GM19025 (cell line): ENCODE measurements around the gene ADGRD2.

Source experiments
- ATAC-seq: cut with Tn5 transposase; IDR thresholded peaks from one replicate; pipeline ENCODE4 v1.9.1; 2021; ENCODE audit warnings: mild to moderate bottlenecking, low read depth, moderate library complexity; ENCODE audit not compliant: unreplicated experiment

Gene ADGRD2

GRCh38 chr9:124475868-124476690 is 25.8 kb downstream of the ADGRD2 start:
- no peak for ATAC-seq

GRCh38 chr9:124477211-124477647 is 27.0 kb downstream of the ADGRD2 start:
- ATAC-seq = no peak

GRCh38 chr9:124477648-124478285 is 27.5 kb downstream of the ADGRD2 start:
- ATAC-seq = no peak

- no peak for ATAC-seq
These were observed 28.1 kb downstream of the ADGRD2 start for GRCh38 chr9:124478354-124478753.

GRCh38 chr9:124479371-124479770 is 29.1 kb downstream of the ADGRD2 start:
- no peak for ATAC-seq

GRCh38 chr9:124479947-124480620 is 29.8 kb downstream of the ADGRD2 start:
- no peak for ATAC-seq

GRCh38 chr9:124480621-124480981 is 30.4 kb downstream of the ADGRD2 start:
- no peak for ATAC-seq

- ATAC-seq = no peak
These were observed 30.9 kb downstream of the ADGRD2 start for GRCh38 chr9:124481115-124481514.

- ATAC-seq = no peak
These were observed 32.3 kb downstream of the ADGRD2 start for GRCh38 chr9:124482431-124483031.

GRCh38 chr9:124483481-124483880 is 33.2 kb downstream of the ADGRD2 start:
- ATAC-seq = no peak

GRCh38 chr9:124485201-124485600 is 35.0 kb downstream of the ADGRD2 start:
- no peak for ATAC-seq

- ATAC-seq = no peak
These were observed 35.7 kb downstream of the ADGRD2 start for GRCh38 chr9:124485936-124486335.

- no peak for ATAC-seq
These were observed 36.6 kb downstream of the ADGRD2 start for GRCh38 chr9:124486778-124487259.

GRCh38 chr9:124487260-124488182 is 37.3 kb downstream of the ADGRD2 start:
- no peak for ATAC-seq

- no peak for ATAC-seq
These were observed 38.5 kb downstream of the ADGRD2 start for GRCh38 chr9:124488641-124489210.

- no peak for ATAC-seq
These were observed 39.0 kb downstream of the ADGRD2 start for GRCh38 chr9:124489222-124489621.

GRCh38 chr9:124490004-124490403 is 39.8 kb downstream of the ADGRD2 start:
- no peak for ATAC-seq

- ATAC-seq = no peak
These were observed 41.1 kb downstream of the ADGRD2 start for GRCh38 chr9:124491049-124491975.
